Thymus (tissue), 11 donors: ENCODE results near the gene IFRD2. TPM values are rescaled to one million over a fixed set of nuclear protein-coding genes. Genes with fewer than 3 reads are reported as not detected.
A peak's percentile ranks its signal among the peaks of the same experiment; 100 is the strongest.

Source experiments
- DNase-seq, 9 donors: peaks; one replicate each; pipeline ENCODE4 v3.0.0-alpha.2; 2013; ENCODE audit warnings: low spot score in 9 of 9, low read depth in 6 of 9, missing footprints in 1 of 9
- H3K27ac ChIP-seq, 2 donors: one replicate each; pipeline ENCODE4 v1.5.1; 2013; ENCODE audit warnings: control low read depth in 1 of 2, low read depth in 1 of 2, low read length in 1 of 2, mild to moderate bottlenecking in 1 of 2, moderate library complexity in 1 of 2
- H3K27me3 ChIP-seq, 2 donors: one replicate each; pipeline ENCODE4 v1.5.1; 2013; ENCODE audit warnings: low read length in 1 of 2; ENCODE audit not compliant: control insufficient read depth in 2 of 2, insufficient read depth in 1 of 2
- H3K36me3 ChIP-seq, 2 donors: one replicate each; pipeline ENCODE4 v1.5.1; 2013; ENCODE audit warnings: low read length in 1 of 2, mild to moderate bottlenecking in 1 of 2, moderate library complexity in 1 of 2; ENCODE audit not compliant: control insufficient read depth in 2 of 2, insufficient read depth in 2 of 2
- H3K4me1 ChIP-seq, 2 donors: one replicate each; pipeline ENCODE4 v1.5.1; 2013; ENCODE audit warnings: low read length in 2 of 2; ENCODE audit not compliant: control insufficient read depth in 2 of 2, insufficient read depth in 2 of 2
- H3K4me3 ChIP-seq, 2 donors: one replicate each; pipeline ENCODE4 v1.5.1; 2013; ENCODE audit warnings: low read length in 2 of 2, control low read depth in 1 of 2, mild to moderate bottlenecking in 1 of 2
- H3K9me3 ChIP-seq, 2 donors: one replicate each; pipeline ENCODE4 v1.5.1; 2013; ENCODE audit warnings: low read length in 1 of 2, mild to moderate bottlenecking in 1 of 2; ENCODE audit not compliant: control insufficient read depth in 2 of 2, insufficient read depth in 1 of 2
- WGBS: extraction: QIAGEN DNeasy Blood & Tissue Kit; methylation state at CpG from one replicate; pipeline ENCODE4 v1.1.7; 2013; 5-methylcytosine and 5-hydroxymethylcytosine counted together
- polyA plus RNA-seq: library from polyadenylated mRNA; stranded (reverse); fragments of 200-250 nt; gene quantifications from one replicate; pipeline ENCODE4 v1.2.3, GENCODE V29; 2013
- total RNA-seq: library from RNA; stranded (reverse); fragments of 120-200 nt; gene quantifications from one replicate; pipeline ENCODE4 v1.2.4, GENCODE V29; 2013
- donor health status: healthy.

The IFRD2 gene
- total and polyA plus RNA-seq, 2 donors, result 31.0 to 52.3 TPM

DNA sequence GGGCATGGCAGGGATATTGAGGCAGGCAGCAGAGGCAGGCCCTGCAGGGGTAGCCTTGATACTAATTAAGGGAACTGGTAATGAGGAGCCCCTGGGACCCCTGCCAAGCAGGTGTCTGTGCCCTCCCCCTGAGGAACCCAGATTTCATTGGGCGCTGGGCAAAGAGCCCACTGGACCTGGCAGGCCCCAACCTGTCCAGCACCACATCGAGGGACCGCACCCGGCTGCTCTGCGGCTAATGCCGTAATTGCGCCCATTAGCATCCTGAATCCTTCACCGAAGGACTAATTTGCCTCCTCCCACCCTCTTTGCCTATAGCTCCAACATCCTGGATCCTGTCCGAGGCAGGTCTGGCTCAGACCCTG is 37.0 kb downstream of the IFRD2 start:
- Histone ChIP-seq H3K4me1 (peaks cover 0 to 16% of the 10 kb centered on the region in 2 donors), H3K36me3 (peaks cover 74 to 84% of the 10 kb centered on the region in 2 donors), H3K27me3 (peaks cover 0 to under 1% of the 10 kb centered on the region in 2 donors), H3K9me3 (no peaks in the 10 kb centered on the region), H3K4me3 (no peak overlapping the region), H3K27ac (peak overlapping the region in 1 of 2 donors; percentile 53)
- WGBS, result 94% methylated on average over 9 of the region's 9 CpGs
- no peak for DNase-seq

DNA sequence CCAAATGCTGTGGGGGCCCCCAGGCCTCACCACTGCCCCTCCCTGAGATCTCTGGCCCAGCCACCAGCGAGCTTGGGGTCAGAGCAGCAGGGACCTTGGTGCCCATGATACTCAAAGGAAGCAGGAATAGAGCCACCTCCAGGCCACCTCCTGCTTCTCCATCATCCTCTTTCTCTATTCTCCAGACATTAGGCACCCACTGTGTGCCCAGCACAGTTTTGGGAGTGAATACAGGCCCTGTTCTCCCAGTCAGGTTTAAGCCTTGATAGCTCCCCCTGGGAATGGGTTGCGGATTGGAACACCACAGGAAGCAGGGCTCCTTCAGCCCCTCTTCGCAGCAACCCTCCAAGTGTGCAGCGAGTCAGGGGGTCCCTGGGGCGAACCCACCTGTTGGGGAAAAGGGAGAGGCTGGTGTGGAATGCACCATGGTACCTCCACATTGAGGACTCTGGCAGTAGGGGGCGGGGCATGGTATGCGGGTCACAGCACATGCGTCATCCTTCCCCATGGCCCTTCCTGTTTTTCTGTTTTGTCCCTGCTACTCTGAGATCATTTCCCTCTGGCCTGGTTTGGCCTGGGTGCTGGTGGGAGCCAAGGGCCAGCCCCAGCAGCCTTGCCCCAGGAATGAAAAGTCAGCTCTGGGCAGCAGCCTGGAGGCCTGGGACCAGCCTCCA is 37.5 kb downstream of the IFRD2 start:
- no peaks in the 10 kb centered on the region for H3K27me3 ChIP-seq
- H3K4me1 ChIP-seq, result peaks cover 0 to 16% of the 10 kb centered on the region in 2 donors
- no peak overlapping the region for H3K4me3 ChIP-seq
- peaks cover 76 to 89% of the 10 kb centered on the region in 2 donors for H3K36me3 ChIP-seq
- H3K27ac ChIP-seq, result peak overlapping the region in 1 of 2 donors; percentile 53
- H3K9me3 ChIP-seq, result no peaks in the 10 kb centered on the region
- 96% methylated on average over 8 of the region's 8 CpGs for WGBS
- no peak for DNase-seq

DNA sequence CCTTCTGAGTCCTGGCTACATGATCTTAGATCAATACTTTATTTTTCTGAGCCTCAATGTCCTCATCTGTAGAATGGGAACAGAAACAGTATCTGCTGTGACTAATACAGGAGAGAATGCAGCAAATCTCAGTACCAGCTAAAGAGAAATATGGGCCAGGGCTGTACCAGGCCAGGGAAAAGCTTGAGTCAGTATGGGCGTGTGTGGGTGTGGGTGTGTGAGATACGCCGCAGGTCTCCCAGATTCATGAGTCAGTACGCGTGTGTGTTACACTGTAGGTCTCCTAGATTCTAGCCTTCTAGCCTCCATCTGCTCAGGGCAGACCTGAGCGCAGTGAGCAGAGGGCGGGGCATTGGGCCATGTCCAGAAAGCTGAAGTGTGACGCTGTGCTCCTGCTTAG is 41.0 kb downstream of the IFRD2 start:
- no peaks in the 10 kb centered on the region for H3K27me3 ChIP-seq
- H3K4me1 ChIP-seq, result peaks cover 10 to 29% of the 10 kb centered on the region in 2 donors
- no peak for DNase-seq
- H3K9me3 ChIP-seq, result no peaks in the 10 kb centered on the region
- 95% methylated on average over 8 of the region's 8 CpGs for WGBS
- H3K27ac ChIP-seq, result no peak overlapping the region
- no peak overlapping the region for H3K4me3 ChIP-seq
- H3K36me3 ChIP-seq, result peaks cover 63 to 80% of the 10 kb centered on the region in 2 donors

DNA sequence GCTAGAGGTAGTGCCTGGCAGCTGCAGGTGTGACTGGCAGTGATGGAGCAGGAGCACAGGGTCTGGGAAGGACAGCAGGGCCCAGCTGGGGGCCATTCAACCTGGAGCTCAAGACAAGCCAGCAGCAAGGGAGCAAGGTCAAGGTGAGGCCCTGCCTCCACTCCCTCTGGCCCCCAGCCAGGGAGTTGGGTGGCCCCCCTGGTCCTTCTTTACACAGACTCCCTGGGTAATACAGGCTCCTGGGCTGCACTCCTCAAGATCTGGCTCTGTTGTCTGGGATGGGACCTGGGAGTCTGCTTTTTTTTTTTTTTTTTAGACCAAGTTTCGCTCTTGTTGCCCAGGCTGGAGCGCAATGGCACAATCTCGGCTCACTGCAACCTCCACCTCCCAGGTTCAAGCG is 41.7 kb downstream of the IFRD2 start:
- Histone ChIP-seq H3K27ac (no peak overlapping the region), H3K4me3 (no peak overlapping the region), H3K9me3 (no peaks in the 10 kb centered on the region), H3K4me1 (peaks cover 12 to 36% of the 10 kb centered on the region in 2 donors), H3K27me3 (no peaks in the 10 kb centered on the region), H3K36me3 (peaks cover 56 to 76% of the 10 kb centered on the region in 2 donors)
- 95% methylated on average over 4 of the region's 4 CpGs for WGBS
- DNase-seq, result no peak

DNA sequence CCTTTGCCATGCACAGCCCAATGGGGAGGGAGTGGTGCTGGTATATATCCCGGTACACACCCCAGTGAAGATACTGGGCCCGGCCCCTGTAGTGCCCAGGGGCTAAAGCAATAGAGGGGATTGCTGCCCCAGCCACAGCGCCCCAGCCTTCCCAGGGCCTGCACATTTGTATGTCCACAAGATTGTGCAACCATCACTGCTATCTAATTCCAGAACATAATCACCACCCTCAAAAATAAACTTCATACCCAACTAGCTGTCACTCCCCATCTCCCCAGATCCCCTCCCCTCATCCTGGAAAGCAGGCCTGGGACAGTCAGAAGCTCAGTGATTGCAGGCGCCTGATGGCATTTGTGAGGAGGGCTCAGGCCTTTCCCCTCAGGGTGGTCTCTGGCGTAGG is 42.8 kb downstream of the IFRD2 start:
- no peaks in the 10 kb centered on the region for H3K9me3 ChIP-seq
- peaks cover 12 to 44% of the 10 kb centered on the region in 2 donors for H3K4me1 ChIP-seq
- DNase-seq, result no peak
- WGBS, result 98% methylated on average over 5 of the region's 5 CpGs
- no peaks in the 10 kb centered on the region for H3K27me3 ChIP-seq
- no peak overlapping the region for H3K4me3 ChIP-seq
- H3K36me3 ChIP-seq, result peaks cover 47 to 69% of the 10 kb centered on the region in 2 donors
- H3K27ac ChIP-seq, result no peak overlapping the region

DNA sequence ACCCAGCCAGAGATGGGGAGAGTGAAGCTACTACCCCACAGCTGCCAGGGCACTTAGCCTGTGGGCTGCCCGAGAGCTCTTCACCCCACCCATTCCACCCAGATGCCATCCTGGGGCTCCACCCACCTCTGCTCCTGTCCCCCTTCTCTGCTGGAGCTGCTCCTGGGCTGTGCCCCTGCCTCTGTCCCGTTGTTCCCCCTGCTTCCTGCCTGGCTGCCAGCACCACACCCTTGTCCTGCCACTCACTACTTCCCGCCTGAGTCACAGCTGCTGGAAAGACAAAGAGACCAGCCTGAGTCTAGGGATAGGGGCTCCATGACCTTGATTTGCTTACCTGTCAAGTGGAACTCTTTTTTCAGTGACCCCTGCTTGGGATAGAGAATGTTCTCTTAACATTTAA is 43.8 kb downstream of the IFRD2 start:
- Histone ChIP-seq H3K36me3 (peaks cover 43 to 63% of the 10 kb centered on the region in 2 donors), H3K9me3 (no peaks in the 10 kb centered on the region), H3K4me3 (no peak overlapping the region), H3K4me1 (peaks cover 12 to 52% of the 10 kb centered on the region in 2 donors), H3K27ac (no peak overlapping the region), H3K27me3 (no peaks in the 10 kb centered on the region)
- WGBS, result 68% methylated on average over 3 of the region's 3 CpGs
- no peak for DNase-seq

DNA sequence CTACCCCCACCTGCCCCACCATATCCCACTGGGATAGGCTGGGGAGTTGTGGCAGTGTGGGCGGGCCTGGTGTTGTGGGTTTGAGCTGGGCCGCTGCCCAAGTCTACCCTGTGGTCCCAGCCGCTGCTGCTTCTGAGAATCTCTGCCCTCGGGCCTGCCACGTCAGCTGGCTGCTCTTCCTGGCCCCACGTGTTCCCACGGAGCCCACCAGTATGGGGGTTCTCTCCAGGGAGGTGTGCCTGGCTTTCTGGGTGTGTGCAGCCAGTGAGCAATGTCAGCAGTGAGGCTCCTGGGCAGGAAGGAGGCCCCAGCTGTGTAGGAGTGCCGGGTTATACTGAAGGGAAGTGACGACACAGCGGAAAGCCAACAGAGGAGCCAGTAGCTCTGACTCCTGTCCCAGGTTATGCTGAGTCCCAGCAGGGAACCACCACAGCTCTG is 45.7 kb downstream of the IFRD2 start:
- WGBS, result 5% methylated on average over 10 of the region's 10 CpGs

DNA sequence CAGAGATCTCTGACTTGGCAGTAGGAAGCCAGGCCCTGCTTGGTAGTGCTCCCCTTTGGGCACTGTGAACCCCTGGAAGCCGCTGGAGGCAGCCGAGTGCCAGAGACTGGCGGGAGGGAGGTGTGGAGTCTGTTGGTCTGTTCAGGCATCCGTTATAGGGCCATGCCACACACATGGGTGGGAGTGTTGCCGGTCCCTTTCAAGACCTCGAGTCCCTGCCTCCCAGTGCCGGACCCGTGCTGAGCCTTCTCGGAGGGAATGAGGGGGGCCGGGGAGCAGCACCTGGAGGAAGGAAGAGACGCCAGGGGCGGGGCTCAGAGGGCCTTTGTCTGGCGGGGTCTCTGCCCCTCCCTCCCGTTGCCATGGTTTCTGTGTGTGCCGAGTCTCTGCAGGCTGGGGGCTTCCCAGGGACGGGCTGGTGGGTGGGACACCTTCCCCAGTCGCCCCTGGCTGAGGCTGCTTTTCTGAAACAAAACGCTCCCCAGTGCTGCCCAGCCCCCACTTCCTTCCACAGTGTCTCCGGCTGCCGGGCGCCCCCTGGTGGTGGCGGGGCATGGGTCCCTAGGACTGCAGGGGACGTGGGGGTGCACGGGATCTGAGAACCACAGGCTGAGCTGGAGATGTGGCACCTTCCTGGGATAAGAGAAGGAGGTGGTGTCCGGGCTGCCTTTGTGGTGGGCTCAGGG is 46.3 kb downstream of the IFRD2 start:
- Histone ChIP-seq H3K9me3 (no peaks in the 10 kb centered on the region), H3K4me1 (peaks cover 28 to 74% of the 10 kb centered on the region in 2 donors), H3K4me3 (peak overlapping the region; percentile 55 to 56), H3K36me3 (peaks cover 30 to 60% of the 10 kb centered on the region in 2 donors), H3K27me3 (no peaks in the 10 kb centered on the region), H3K27ac (peak overlapping the region; percentile 88 to 97)
- peak in 8 of 9 donors; percentile 81 to 96 (median 89) for DNase-seq
- 1% methylated on average over 25 of the region's 25 CpGs for WGBS

More for the DNA sequence above, 45.7 kb downstream of the IFRD2 start:
- peak overlapping the region; percentile 61 to 97 for H3K27ac ChIP-seq
- H3K4me3 ChIP-seq, result peak overlapping the region; percentile 55 to 56
- H3K36me3 ChIP-seq, result peaks cover 32 to 60% of the 10 kb centered on the region in 2 donors
- no peaks in the 10 kb centered on the region for H3K27me3 ChIP-seq
- H3K9me3 ChIP-seq, result no peaks in the 10 kb centered on the region
- DNase-seq, result peak in 7 of 9 donors; percentile 68 to 92 (median 83)
- H3K4me1 ChIP-seq, result peaks cover 22 to 69% of the 10 kb centered on the region in 2 donors

DNA sequence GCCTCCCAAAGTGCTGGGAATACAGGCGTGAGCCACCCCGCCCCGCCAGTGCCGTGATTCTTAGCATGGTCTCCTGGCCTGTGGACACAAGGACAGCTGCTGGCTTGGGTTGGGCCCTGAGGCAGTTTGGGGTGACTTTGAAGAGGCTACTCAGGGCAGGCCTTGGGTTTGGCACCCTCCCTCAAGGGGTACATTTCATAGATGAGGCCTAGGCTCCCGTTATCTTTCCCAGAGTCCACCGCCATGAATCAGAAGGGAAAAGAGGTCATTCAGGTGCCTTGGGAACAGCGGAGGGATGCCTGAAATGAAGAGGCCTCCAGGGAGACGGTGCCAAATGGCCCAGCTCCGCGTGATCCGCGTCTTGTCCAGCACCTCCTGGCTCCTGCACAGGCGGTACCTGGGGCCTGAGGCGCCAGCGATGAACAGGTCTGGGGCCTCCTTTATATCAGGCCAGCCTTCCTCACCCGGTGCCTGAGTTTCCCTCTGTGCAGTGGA is 46.9 kb downstream of the IFRD2 start:
- DNase-seq, result no peak
- no peaks in the 10 kb centered on the region for H3K27me3 ChIP-seq
- H3K4me3 ChIP-seq, result peak overlapping the region; percentile 55 to 56
- H3K36me3 ChIP-seq, result peaks cover 26 to 58% of the 10 kb centered on the region in 2 donors
- WGBS, result 87% methylated on average over 16 of the region's 16 CpGs
- peaks cover 0 to under 1% of the 10 kb centered on the region in 2 donors for H3K9me3 ChIP-seq
- peak overlapping the region; percentile 88 to 97 for H3K27ac ChIP-seq
- H3K4me1 ChIP-seq, result peaks cover 29 to 79% of the 10 kb centered on the region in 2 donors
